ENCODE measurements around the gene CXXC1. TPM values are rescaled to one million over a fixed set of nuclear protein-coding genes. Genes with fewer than 3 reads are reported as not detected.
"Not testable (repeated sequence)": the region's sequence is repeated elsewhere in the genome, so short reads cannot be mapped to it uniquely, and the experiment has no call there.

CXXC1 gene
- total RNA-seq, 2 experiments from 2014 or later: 54.4 to 97.4 TPM

- Histone ChIP-seq H4K20me1 (ENCODE audit: insufficient read depth, low read length) (no peaks in the 10 kb centered on the region), H3K36me3 (ENCODE audit: insufficient read depth, low read length) (no peaks in the 10 kb centered on the region), H3K9me3 (ENCODE audit: low read length) (peaks cover 6% of the 10 kb centered on the region; the same call in 1 of the 2 replicates), H3K9me2 (ENCODE audit: insufficient read depth, low read length) (no peaks in the 10 kb centered on the region), H3K27ac (ENCODE audit: low read depth, low read length, poor library complexity, severe bottlenecking) (peak overlapping the region; percentile 93), H3K79me2 (ENCODE audit: insufficient read depth, low read depth, low read length) (no peaks in the 10 kb centered on the region), H3K4me1 (ENCODE audit: insufficient read depth, low read length, poor library complexity, severe bottlenecking) (peaks cover 67% of the 10 kb centered on the region), H3K4me2 (ENCODE audit: low read length) (peak overlapping the region; percentile 73), H2AFZ (ENCODE audit: low read length) (peak overlapping the region; percentile 51; the same call in 1 of the 2 replicates), H3K4me3 (ENCODE audit: low read depth, low read length, poor library complexity, severe bottlenecking) (peak overlapping the region; percentile 44)
- POLR2A ChIA-PET: interaction anchor here (1.2 to 2.7 kb wide), 2 partner anchors 24 to 45 kb away, joined by 3 to 10 read pairs; no protein-coding TSS in a partner anchor
- peak; percentile 80 for DNase-seq (ENCODE audit: low spot score)
- CTCF ChIA-PET (ENCODE audit: unreplicated experiment): no interaction called here
- intact Hi-C loops (cut with micrococcal nuclease; ENCODE audit: unreplicated experiment): loop anchor here (5.0 kb wide), 1 partner anchor 45 kb away; no protein-coding TSS in a partner anchor
- BruUV-seq (replicated peaks): no TSS peak
- no peak for TF ChIP-seq CTCF (conservative IDR thresholded peaks at IDR 0.05; ENCODE audit: low read length)
- no peak for TF ChIP-seq EZH2phosphoT487 (IDR thresholded peaks at IDR 0.05; ENCODE audit: borderline replicate concordance, low read depth, low read length)
These were observed 25.0 kb upstream of the CXXC1 start for GRCh38 chr18:50312296-50313030.

- Histone ChIP-seq H3K9me3 (ENCODE audit: low read length) (peaks cover 2% of the 10 kb centered on the region; the same call in 1 of the 2 replicates), H4K20me1 (ENCODE audit: insufficient read depth, low read length) (no peaks in the 10 kb centered on the region), H2AFZ (ENCODE audit: low read length) (no peak overlapping the region), H3K36me3 (ENCODE audit: insufficient read depth, low read length) (no peaks in the 10 kb centered on the region), H3K4me3 (ENCODE audit: low read depth, low read length, poor library complexity, severe bottlenecking) (no peak overlapping the region), H3K27ac (ENCODE audit: low read depth, low read length, poor library complexity, severe bottlenecking) (peak overlapping the region; percentile 93), H3K9me2 (ENCODE audit: insufficient read depth, low read length) (no peaks in the 10 kb centered on the region), H3K4me2 (ENCODE audit: low read length) (peak overlapping the region; percentile 73), H3K4me1 (ENCODE audit: insufficient read depth, low read length, poor library complexity, severe bottlenecking) (peaks cover 73% of the 10 kb centered on the region), H3K79me2 (ENCODE audit: insufficient read depth, low read depth, low read length) (no peaks in the 10 kb centered on the region)
- ChIA-PET CTCF (ENCODE audit: unreplicated experiment) (no interaction called here), POLR2A (interaction anchor here (1.5 kb wide), 1 partner anchor 27 kb away, joined by 3 read pairs; no protein-coding TSS in a partner anchor)
- intact Hi-C loops (cut with micrococcal nuclease; ENCODE audit: unreplicated experiment): loop anchor here (5.0 kb wide), 1 partner anchor 46 kb away; no protein-coding TSS in a partner anchor
- no peak for TF ChIP-seq EZH2phosphoT487 (IDR thresholded peaks at IDR 0.05; ENCODE audit: borderline replicate concordance, low read depth, low read length)
- no peak for TF ChIP-seq CTCF (conservative IDR thresholded peaks at IDR 0.05; ENCODE audit: low read length)
- no peak for DNase-seq (ENCODE audit: low spot score)
- no TSS peak for BruUV-seq (replicated peaks)
These were observed 24.2 kb upstream of the CXXC1 start for GRCh38 chr18:50311650-50312049.

- H3K4me1 ChIP-seq (ENCODE audit: insufficient read depth, low read length, poor library complexity, severe bottlenecking): peaks cover 62% of the 10 kb centered on the region
- no peak for TF ChIP-seq EZH2phosphoT487 (IDR thresholded peaks at IDR 0.05; ENCODE audit: borderline replicate concordance, low read depth, low read length)
- TF ChIP-seq CTCF (conservative IDR thresholded peaks at IDR 0.05; ENCODE audit: low read length): no peak
- no peaks in the 10 kb centered on the region for H3K79me2 ChIP-seq (ENCODE audit: insufficient read depth, low read depth, low read length)
- no peak for DNase-seq (ENCODE audit: low spot score)
- no peaks in the 10 kb centered on the region for H4K20me1 ChIP-seq (ENCODE audit: insufficient read depth, low read length)
- no peak overlapping the region for H2AFZ ChIP-seq (ENCODE audit: low read length)
- H3K9me2 ChIP-seq (ENCODE audit: insufficient read depth, low read length): no peaks in the 10 kb centered on the region
- intact Hi-C loops (cut with micrococcal nuclease; ENCODE audit: unreplicated experiment): loop anchor here (5.0 kb wide), 1 partner anchor 47 kb away; no protein-coding TSS in a partner anchor
- no peak overlapping the region for H3K4me2 ChIP-seq (ENCODE audit: low read length)
- CTCF ChIA-PET (ENCODE audit: unreplicated experiment): no interaction called here
- H3K4me3 ChIP-seq (ENCODE audit: low read depth, low read length, poor library complexity, severe bottlenecking): no peak overlapping the region
- POLR2A ChIA-PET: no interaction called here
- BruUV-seq (replicated peaks): no TSS peak
- no peak overlapping the region for H3K27ac ChIP-seq (ENCODE audit: low read depth, low read length, poor library complexity, severe bottlenecking)
- H3K9me3 ChIP-seq (ENCODE audit: low read length): peaks cover 7% of the 10 kb centered on the region; the same call in 1 of the 2 replicates
- H3K36me3 ChIP-seq (ENCODE audit: insufficient read depth, low read length): no peaks in the 10 kb centered on the region; the same call in 1 of the 2 replicates
These were observed 22.6 kb upstream of the CXXC1 start for GRCh38 chr18:50310080-50310479.

GRCh38 chr18:50308851-50309250 lies 21.4 kb upstream of the CXXC1 start:
- BruUV-seq (replicated peaks); H3K4me2 ChIP-seq (ENCODE audit: low read length); H3K36me3 ChIP-seq (ENCODE audit: insufficient read depth, low read length); H3K9me3 ChIP-seq (ENCODE audit: low read length); CTCF ChIA-PET (ENCODE audit: unreplicated experiment); H3K79me2 ChIP-seq (ENCODE audit: insufficient read depth, low read depth, low read length); H4K20me1 ChIP-seq (ENCODE audit: insufficient read depth, low read length); H3K4me3 ChIP-seq (ENCODE audit: low read depth, low read length, poor library complexity, severe bottlenecking); POLR2A ChIA-PET; H2AFZ ChIP-seq (ENCODE audit: low read length); H3K9me2 ChIP-seq (ENCODE audit: insufficient read depth, low read length); intact Hi-C loops (cut with micrococcal nuclease; ENCODE audit: unreplicated experiment); H3K27ac ChIP-seq (ENCODE audit: low read depth, low read length, poor library complexity, severe bottlenecking); DNase-seq (ENCODE audit: low spot score): not testable (repeated sequence)
- H3K4me1 ChIP-seq (ENCODE audit: insufficient read depth, low read length, poor library complexity, severe bottlenecking): peaks cover 50% of the 10 kb centered on the region

Measured in OCI-LY7 (cell line).